Activated CD4-positive, alpha-beta T cell treated with anti-CD3 and anti-CD28 coated beads, Interleukin-2, amount 50 U/mL, for 24 hours (primary cell): ENCODE measurements around the gene WNT3.
"Not testable (repeated sequence)": the region's sequence is repeated elsewhere in the genome, so short reads cannot be mapped to it uniquely, and the experiment has no call there.

Source experiments
- DNase-seq, 2 donors: peaks; one replicate each; pipeline ENCODE4 v3.0.0-alpha.2; 2020; ENCODE audit warnings: low read depth in 1 of 2, low spot score in 1 of 2

WNT3 gene

GRCh38 chr17:46788300-46788699 is 30.2 kb downstream of the WNT3 start:
- DNase-seq: no peak

GRCh38 chr17:46787478-46787877 is 31.0 kb downstream of the WNT3 start:
- DNase-seq: no peak

GRCh38 chr17:46785696-46786095 is 32.8 kb downstream of the WNT3 start:
- no peak for DNase-seq

- DNase-seq: no peak
Measured at GRCh38 chr17:46783031-46783593, 35.4 kb downstream of the WNT3 start.

- no peak for DNase-seq
Measured at GRCh38 chr17:46782250-46782953, 36.1 kb downstream of the WNT3 start.

- no peak for DNase-seq
Measured at GRCh38 chr17:46780003-46780373, 38.5 kb downstream of the WNT3 start.

- no peak for DNase-seq
Measured at GRCh38 chr17:46777943-46778915, 40.3 kb downstream of the WNT3 start.

- DNase-seq: no peak
Measured at GRCh38 chr17:46776298-46777005, 42.0 kb downstream of the WNT3 start.

GRCh38 chr17:46774108-46774737 is 44.3 kb downstream of the WNT3 start:
- DNase-seq: no peak

GRCh38 chr17:46773676-46774075 is 44.8 kb downstream of the WNT3 start:
- DNase-seq: no peak

GRCh38 chr17:46773221-46773605 is 45.3 kb downstream of the WNT3 start:
- no peak for DNase-seq

- no peak for DNase-seq
Measured at GRCh38 chr17:46772475-46773220, 45.8 kb downstream of the WNT3 start.

- DNase-seq: no peak
Measured at GRCh38 chr17:46771561-46772474, 46.7 kb downstream of the WNT3 start.

- no peak for DNase-seq
Measured at GRCh38 chr17:46770818-46771560, 47.5 kb downstream of the WNT3 start.

- no peak for DNase-seq
Measured at GRCh38 chr17:46770439-46770817, 48.1 kb downstream of the WNT3 start.

- DNase-seq: no peak
Measured at GRCh38 chr17:46769531-46770438, 48.7 kb downstream of the WNT3 start.

GRCh38 chr17:46768896-46769295 is 49.6 kb downstream of the WNT3 start:
- DNase-seq: not testable (repeated sequence)

- DNase-seq: no peak
Measured at GRCh38 chr17:46768540-46768870, 50.0 kb downstream of the WNT3 start.
